H1 (cell line): ENCODE data around the gene TUBA1A. TPM values are rescaled to one million over a fixed set of nuclear protein-coding genes. Genes with fewer than 3 reads are reported as not detected.

Experiments used
- BACH1 ChIP-seq: IDR thresholded peaks from 2 replicates; pipeline ENCODE4 v1.6.1; 2012; ENCODE audit warnings: low read length, improper control_type of control experiment
- BCL11A ChIP-seq, 2 experiments: IDR thresholded peaks; one replicate each; pipeline ENCODE4 v1.6.1; 2011; ENCODE audit warnings: low read depth in 2 of 2, low read length in 2 of 2, mild to moderate bottlenecking in 2 of 2
- CHD7 ChIP-seq: fragments of 300-600 bp; sonication (generic); IDR thresholded peaks from 2 replicates; pipeline ENCODE4 v1.7.1; 2012; ENCODE audit warnings: low read length, moderate library complexity, mild to moderate bottlenecking, inconsistent platforms; ENCODE audit not compliant: insufficient replicate concordance
- HDAC6 ChIP-seq: IDR thresholded peaks from one replicate; pipeline ENCODE4 v1.7.1; 2012; ENCODE audit warnings: low read depth, mild to moderate bottlenecking, inconsistent platforms, low read length, moderate library complexity
- KDM1A ChIP-seq: fragments of 200-600, 300-600 bp; sonication (generic); IDR thresholded peaks from 2 replicates; pipeline ENCODE4 v1.7.1; 2016; ENCODE audit warnings: mild to moderate bottlenecking, low read length, borderline replicate concordance
- RAD21 ChIP-seq, 2 experiments: IDR thresholded peaks in 1 of 2; conservative IDR thresholded peaks in 1 of 2; 2 replicates each; pipeline ENCODE4 v1.6.1; 2011; ENCODE audit warnings: low read depth in 2 of 2, low read length in 2 of 2, improper control_type of control experiment in 1 of 2, inconsistent platforms in 1 of 2, mild to moderate bottlenecking in 1 of 2, moderate library complexity in 1 of 2
- RBBP5 ChIP-seq: IDR thresholded peaks from 2 replicates; pipeline ENCODE4 v1.7.1; 2012; ENCODE audit warnings: low read depth, mild to moderate bottlenecking, inconsistent platforms, low read length, moderate library complexity, borderline replicate concordance
- SRF ChIP-seq: IDR thresholded peaks from 2 replicates; pipeline ENCODE4 v1.6.1; 2011; ENCODE audit warnings: mild to moderate bottlenecking, low read depth, low read length, moderate library complexity
- ZNF274 ChIP-seq: IDR thresholded peaks from 2 replicates; pipeline ENCODE4 v1.7.0; 2012; ENCODE audit warnings: low read length, borderline replicate concordance; ENCODE audit errors: extremely low read depth
- polyA plus RNA-seq, 7 experiments: library from polyadenylated mRNA; depleted of rRNA in 3 of 7; stranded (reverse) in 5 of 7; unstranded in 2 of 7; fragments of >200 nt in 5 of 7; fragments of 200-250 nt in 2 of 7; gene quantifications; 1 replicate in 5 of 7; 2 replicates in 1 of 7; 4 replicates in 1 of 7; pipeline versions ENCODE4 v1.2.1 to v1.2.3, GENCODE V29; 2011 to 2013; ENCODE audit warnings: missing spikeins in 2 of 7, mixed read lengths in 2 of 7
- total RNA-seq: library from RNA; stranded (reverse); fragmentation: NEBNext Ultra II Directional; extraction: Animal tissue kit (Norgen Biotek cat#: 25700); gene quantifications from 2 replicates; pipeline ENCODE4 v1.2.1, GENCODE V29; 2021

Gene TUBA1A
- total and polyA plus RNA-seq, 2 of the 8 experiments (the other 6 are each of a cell fraction or from before 2014, with no cell fraction given), result 283 to 1,018 TPM

GRCh38 chr12:49232940-49233841 is 44.3 kb upstream of the TUBA1A start (continued):
- TF ChIP-seq CHD7, result no peak
- no peak for TF ChIP-seq HDAC6
- TF ChIP-seq KDM1A, result no peak
- no peak for TF ChIP-seq ZNF274
- no peak for TF ChIP-seq BACH1
- no peak for TF ChIP-seq BCL11A (IDR thresholded peaks at IDR 0.05; ENCODE audit: low read depth in 2 of 2, low read length in 2 of 2)
- TF ChIP-seq RAD21 (IDR thresholded peaks at IDR 0.05 in 1 of 2, conservative IDR thresholded peaks at IDR 0.05 in 1 of 2; ENCODE audit: low read depth in 2 of 2, low read length in 2 of 2), result no peak
- TF ChIP-seq SRF, result no peak
- no peak for TF ChIP-seq RBBP5
